ENCODE measurements around the gene CLSTN2.

DNA sequence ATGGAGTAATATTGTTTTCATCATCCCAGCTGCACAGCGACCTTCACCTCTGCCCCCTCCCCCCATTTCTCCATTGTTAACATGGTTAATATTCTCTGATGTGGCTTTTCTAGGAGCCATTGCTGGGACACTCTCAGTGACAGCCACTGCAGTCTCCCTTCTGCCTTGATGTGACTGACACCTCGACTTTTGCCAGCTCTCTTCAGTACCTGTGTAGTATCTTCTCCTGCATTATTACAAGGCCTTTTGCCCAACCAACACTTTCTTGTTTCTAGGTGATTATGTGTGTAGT lies 179.8 kb downstream of the CLSTN2 start:
- TF ChIP-seq EZH2 (IDR thresholded peaks at IDR 0.05) = no peak
- TF ChIP-seq, protein P1, sequence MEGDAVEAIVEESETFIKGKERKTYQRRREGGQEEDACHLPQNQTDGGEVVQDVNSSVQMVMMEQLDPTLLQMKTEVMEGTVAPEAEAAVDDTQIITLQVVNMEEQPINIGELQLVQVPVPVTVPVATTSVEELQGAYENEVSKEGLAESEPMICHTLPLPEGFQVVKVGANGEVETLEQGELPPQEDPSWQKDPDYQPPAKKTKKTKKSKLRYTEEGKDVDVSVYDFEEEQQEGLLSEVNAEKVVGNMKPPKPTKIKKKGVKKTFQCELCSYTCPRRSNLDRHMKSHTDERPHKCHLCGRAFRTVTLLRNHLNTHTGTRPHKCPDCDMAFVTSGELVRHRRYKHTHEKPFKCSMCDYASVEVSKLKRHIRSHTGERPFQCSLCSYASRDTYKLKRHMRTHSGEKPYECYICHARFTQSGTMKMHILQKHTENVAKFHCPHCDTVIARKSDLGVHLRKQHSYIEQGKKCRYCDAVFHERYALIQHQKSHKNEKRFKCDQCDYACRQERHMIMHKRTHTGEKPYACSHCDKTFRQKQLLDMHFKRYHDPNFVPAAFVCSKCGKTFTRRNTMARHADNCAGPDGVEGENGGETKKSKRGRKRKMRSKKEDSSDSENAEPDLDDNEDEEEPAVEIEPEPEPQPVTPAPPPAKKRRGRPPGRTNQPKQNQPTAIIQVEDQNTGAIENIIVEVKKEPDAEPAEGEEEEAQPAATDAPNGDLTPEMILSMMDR (IDR thresholded peaks at IDR 0.05 in 2 of 3, conservative IDR thresholded peaks at IDR 0.05 in 1 of 3; ENCODE audit: borderline replicate concordance in 1 of 3, insufficient read depth in 1 of 3, low read depth in 2 of 3, low read length in 2 of 3) = no peak
- TF ChIP-seq, protein P2, sequence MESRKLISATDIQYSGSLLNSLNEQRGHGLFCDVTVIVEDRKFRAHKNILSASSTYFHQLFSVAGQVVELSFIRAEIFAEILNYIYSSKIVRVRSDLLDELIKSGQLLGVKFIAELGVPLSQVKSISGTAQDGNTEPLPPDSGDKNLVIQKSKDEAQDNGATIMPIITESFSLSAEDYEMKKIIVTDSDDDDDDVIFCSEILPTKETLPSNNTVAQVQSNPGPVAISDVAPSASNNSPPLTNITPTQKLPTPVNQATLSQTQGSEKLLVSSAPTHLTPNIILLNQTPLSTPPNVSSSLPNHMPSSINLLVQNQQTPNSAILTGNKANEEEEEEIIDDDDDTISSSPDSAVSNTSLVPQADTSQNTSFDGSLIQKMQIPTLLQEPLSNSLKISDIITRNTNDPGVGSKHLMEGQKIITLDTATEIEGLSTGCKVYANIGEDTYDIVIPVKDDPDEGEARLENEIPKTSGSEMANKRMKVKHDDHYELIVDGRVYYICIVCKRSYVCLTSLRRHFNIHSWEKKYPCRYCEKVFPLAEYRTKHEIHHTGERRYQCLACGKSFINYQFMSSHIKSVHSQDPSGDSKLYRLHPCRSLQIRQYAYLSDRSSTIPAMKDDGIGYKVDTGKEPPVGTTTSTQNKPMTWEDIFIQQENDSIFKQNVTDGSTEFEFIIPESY (IDR thresholded peaks at IDR 0.05; ENCODE audit: extremely low read depth, insufficient replicate concordance, low read length) = no peak

Measured in HCT116 (cell line).